Mesothelial cell of epicardium (in vitro differentiated cells): ENCODE measurements around the gene USP5. TPM values are rescaled to one million over a fixed set of nuclear protein-coding genes. Genes with fewer than 3 reads are reported as not detected.
A peak's percentile ranks its signal among the peaks of the same experiment; 100 is the strongest.
"Not testable (repeated sequence)": the region's sequence is repeated elsewhere in the genome, so short reads cannot be mapped to it uniquely, and the experiment has no call there.

Source experiments
- DNase-seq, 2 experiments: peaks; one replicate each; pipeline ENCODE4 v3.0.0; 2021; ENCODE audit warnings: low spot score in 2 of 2; ENCODE audit not compliant: unreplicated experiment in 2 of 2
- H3K27ac Mint-ChIP-seq: 2 replicates; pipeline ENCODE4 v1.8.0; 2021; ENCODE audit warnings: mixed read lengths
- H3K27me3 Mint-ChIP-seq: 2 replicates; pipeline ENCODE4 v1.8.0; 2021; ENCODE audit warnings: low read depth, mixed read lengths
- H3K36me3 Mint-ChIP-seq: 2 replicates; pipeline ENCODE4 v1.8.0; 2021; ENCODE audit warnings: mixed read lengths
- H3K4me1 Mint-ChIP-seq: 2 replicates; pipeline ENCODE4 v1.8.0; 2021; ENCODE audit warnings: mixed read lengths
- H3K4me3 Mint-ChIP-seq: 2 replicates; pipeline ENCODE4 v1.8.0; 2021; ENCODE audit warnings: mild to moderate bottlenecking, moderate library complexity, mixed read lengths
- H3K9me3 Mint-ChIP-seq: 2 replicates; pipeline ENCODE4 v1.8.0; 2021; ENCODE audit warnings: mixed read lengths
- CTCF ChIP-seq: fragments of 200-600 bp; sonication (generic); IDR thresholded peaks from one replicate; pipeline ENCODE4 v1.5.0; 2021; ENCODE audit warnings: antibody characterized with exemption; ENCODE audit not compliant: unreplicated experiment
- total RNA-seq: library from RNA; stranded (reverse); gene quantifications from 3 replicates; pipeline ENCODE4 v1.2.1, GENCODE V29; 2021

Gene USP5
- total RNA-seq, 1 donor from 2014 or later, result 119 TPM

- DNase-seq, result peak; percentile 69 to 81
- Mint-ChIP-seq H3K9me3 (no peaks in the 10 kb centered on the region), H3K27ac (peak within 1 kb of the TSS; percentile 90), H3K27me3 (no peaks in the 10 kb centered on the region), H3K4me1 (peaks cover 34% of the 10 kb centered on the region), H3K4me3 (peak within 1 kb of the TSS; percentile 93), H3K36me3 (peaks cover 30% of the 10 kb centered on the region)
- no peak for TF ChIP-seq CTCF
Observed at GRCh38 chr12:6867413-6868210, 15.7 kb downstream of the USP5 start, which contains the start of gene TPI1. Gene TPI1 (plus strand): TSS chr12:6867531. CDS start chr12:6867567, 36 bp downstream.

- peak overlapping the region; percentile 93 for H3K4me3 Mint-ChIP-seq
- H3K36me3 Mint-ChIP-seq, result peaks cover 25% of the 10 kb centered on the region
- peak overlapping the region; percentile 83 for H3K27ac Mint-ChIP-seq
- TF ChIP-seq CTCF, result no peak
- H3K4me1 Mint-ChIP-seq, result peaks cover 34% of the 10 kb centered on the region
- no peaks in the 10 kb centered on the region for H3K9me3 Mint-ChIP-seq
- no peaks in the 10 kb centered on the region for H3K27me3 Mint-ChIP-seq
- DNase-seq, result no peak
Observed at GRCh38 chr12:6868211-6869048, 16.5 kb downstream of the USP5 start.

GRCh38 chr12:6869049-6870021 is 17.4 kb downstream of the USP5 start:
- Mint-ChIP-seq H3K9me3 (no peaks in the 10 kb centered on the region), H3K4me3 (peak overlapping the region; percentile 93), H3K27me3 (no peaks in the 10 kb centered on the region), H3K36me3 (peaks cover 21% of the 10 kb centered on the region), H3K4me1 (peaks cover 34% of the 10 kb centered on the region), H3K27ac (peak overlapping the region; percentile 83)
- peak; percentile 70 to 89 for DNase-seq
- TF ChIP-seq CTCF, result peak; percentile 90

- H3K27me3 Mint-ChIP-seq, H3K9me3 Mint-ChIP-seq, DNase-seq, H3K27ac Mint-ChIP-seq, H3K4me3 Mint-ChIP-seq: not testable (repeated sequence)
- peaks cover 13% of the 10 kb centered on the region for H3K36me3 Mint-ChIP-seq
- peaks cover 34% of the 10 kb centered on the region for H3K4me1 Mint-ChIP-seq
Observed at GRCh38 chr12:6870304-6870703, 18.4 kb downstream of the USP5 start.

GRCh38 chr12:6871052-6871957 is 19.4 kb downstream of the USP5 start:
- Mint-ChIP-seq H3K27ac (no peak overlapping the region), H3K9me3 (no peaks in the 10 kb centered on the region), H3K4me3 (peak overlapping the region; percentile 84)

More at GRCh38 chr12:6871052-6871957, 19.4 kb downstream of the USP5 start:
- H3K4me1 Mint-ChIP-seq, result peaks cover 34% of the 10 kb centered on the region
- TF ChIP-seq CTCF, result no peak
- H3K36me3 Mint-ChIP-seq, result peaks cover 11% of the 10 kb centered on the region
- no peak for DNase-seq
- no peaks in the 10 kb centered on the region for H3K27me3 Mint-ChIP-seq
